ENCODE results near the gene NBEA.

- TF ChIP-seq YY1 (IDR thresholded peaks at IDR 0.05; ENCODE audit: insufficient read depth, insufficient read length) (no peak), ZNF274 (IDR thresholded peaks at IDR 0.05; ENCODE audit: low read depth, low read length) (no peak)
These were observed 29.0 kb upstream of the NBEA start for GRCh38 chr13:34913040-34913439.

Measured in NT2/D1 (cell line).